Activated T-cell treated with anti-CD3 and anti-CD28 coated beads, Interleukin-2, amount 50 U/mL, for 72 hours (primary cell): ENCODE measurements around the gene PEX11G. TPM values are rescaled to one million over a fixed set of nuclear protein-coding genes. Genes with fewer than 3 reads are reported as not detected.

Experiments used
- ATAC-seq, 2 donors: fragments of 150-1000 bp; cut with Tn5 transposase; replicated peaks in 1 of 2; 2 replicates each; pipeline ENCODE4 v1.10.0; 2021; ENCODE audit warnings: moderate library complexity in 2 of 2, mild to moderate bottlenecking in 1 of 2
- DNase-seq, 2 donors: peaks; one replicate each; pipeline ENCODE4 v3.0.0; 2021 to 2022; ENCODE audit warnings: mixed read lengths in 1 of 2
- H3K27ac Mint-ChIP-seq: one replicate; pipeline ENCODE4 v1.8.0; 2022; ENCODE audit warnings: mild to moderate bottlenecking, moderate library complexity, mixed read lengths
- H3K27me3 Mint-ChIP-seq: one replicate; pipeline ENCODE4 v1.8.0; 2022; ENCODE audit warnings: low read depth, mixed read lengths
- H3K36me3 Mint-ChIP-seq, 2 donors: one replicate each; pipeline ENCODE4 v1.8.0; 2022; ENCODE audit warnings: mixed read lengths in 2 of 2, mild to moderate bottlenecking in 1 of 2; ENCODE audit not compliant: insufficient read depth in 2 of 2
- H3K4me1 Mint-ChIP-seq: one replicate; pipeline ENCODE4 v1.8.0; 2022; ENCODE audit warnings: low read depth, mixed read lengths
- H3K4me3 Mint-ChIP-seq, 2 donors: one replicate each; pipeline ENCODE4 v1.8.0; 2022; ENCODE audit warnings: mild to moderate bottlenecking in 2 of 2, mixed read lengths in 2 of 2, moderate library complexity in 2 of 2
- H3K9me3 Mint-ChIP-seq, 2 donors: one replicate each; pipeline ENCODE4 v1.8.0; 2022; ENCODE audit warnings: mixed read lengths in 2 of 2
- total RNA-seq, 2 donors: library from RNA; stranded (reverse); gene quantifications; one replicate each; pipeline ENCODE4 v1.2.3, GENCODE V29; 2022

PEX11G gene
- total RNA-seq, 2 donors from 2014 or later: 1.1 to 3.4 TPM

GRCh38 chr19:7527516-7528191 lies 38.8 kb upstream of the PEX11G start:
- Mint-ChIP-seq H3K4me3 (no peak overlapping the region), H3K27me3 (no peaks in the 10 kb centered on the region), H3K9me3 (no peaks in the 10 kb centered on the region), H3K36me3 (peaks cover 1 to 2% of the 10 kb centered on the region in 2 donors), H3K27ac (no peak overlapping the region), H3K4me1 (no peaks in the 10 kb centered on the region)
- DNase-seq: no peak
- no peak for ATAC-seq

DNA sequence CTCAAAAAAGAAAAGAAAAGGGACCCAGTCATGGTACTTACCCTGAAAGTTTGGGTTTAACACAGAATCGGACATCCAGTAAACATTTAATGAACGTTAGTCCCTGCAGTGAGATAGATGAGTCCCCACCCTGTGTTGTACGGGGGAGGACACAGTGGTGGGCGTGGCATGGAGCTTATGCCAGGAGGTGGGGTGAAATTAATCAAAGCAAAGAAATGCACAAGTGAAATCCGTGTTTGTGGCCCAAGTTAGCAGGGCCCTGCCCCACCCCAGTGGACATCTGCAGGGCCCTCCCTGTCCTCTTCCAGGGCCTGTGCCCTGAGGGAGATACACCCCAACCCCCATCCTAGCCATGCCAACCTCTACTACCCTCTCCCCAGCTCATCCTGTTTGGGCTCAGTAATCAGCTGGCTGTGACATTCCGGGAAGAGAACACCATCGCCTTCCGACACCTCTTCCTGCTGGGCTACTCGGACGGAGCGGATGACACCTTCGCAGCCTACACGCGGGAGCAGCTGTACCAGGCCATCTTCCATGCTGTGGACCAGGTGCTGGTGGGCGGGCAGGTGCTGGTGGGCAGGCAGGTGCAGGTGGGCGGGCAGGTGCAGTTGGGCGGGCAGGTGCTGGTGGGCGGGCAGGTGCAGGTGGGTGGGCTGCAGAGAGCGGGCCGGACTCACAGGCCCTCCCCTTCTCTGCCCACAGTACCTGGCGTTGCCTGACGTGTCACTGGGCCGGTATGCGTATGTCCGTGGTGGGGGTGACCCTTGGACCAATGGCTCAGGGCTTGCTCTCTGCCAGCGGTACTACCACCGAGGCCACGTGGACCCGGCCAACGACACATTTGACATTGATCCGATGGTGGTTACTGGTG lies 37.5 kb upstream of the PEX11G start:
- DNase-seq (no peak), ATAC-seq (no peak)
- Mint-ChIP-seq H3K4me3 (no peak overlapping the region), H3K4me1 (peaks cover 9% of the 10 kb centered on the region), H3K36me3 (peaks cover 0 to 2% of the 10 kb centered on the region in 2 donors), H3K27me3 (no peaks in the 10 kb centered on the region), H3K27ac (no peak overlapping the region), H3K9me3 (no peaks in the 10 kb centered on the region)

DNA sequence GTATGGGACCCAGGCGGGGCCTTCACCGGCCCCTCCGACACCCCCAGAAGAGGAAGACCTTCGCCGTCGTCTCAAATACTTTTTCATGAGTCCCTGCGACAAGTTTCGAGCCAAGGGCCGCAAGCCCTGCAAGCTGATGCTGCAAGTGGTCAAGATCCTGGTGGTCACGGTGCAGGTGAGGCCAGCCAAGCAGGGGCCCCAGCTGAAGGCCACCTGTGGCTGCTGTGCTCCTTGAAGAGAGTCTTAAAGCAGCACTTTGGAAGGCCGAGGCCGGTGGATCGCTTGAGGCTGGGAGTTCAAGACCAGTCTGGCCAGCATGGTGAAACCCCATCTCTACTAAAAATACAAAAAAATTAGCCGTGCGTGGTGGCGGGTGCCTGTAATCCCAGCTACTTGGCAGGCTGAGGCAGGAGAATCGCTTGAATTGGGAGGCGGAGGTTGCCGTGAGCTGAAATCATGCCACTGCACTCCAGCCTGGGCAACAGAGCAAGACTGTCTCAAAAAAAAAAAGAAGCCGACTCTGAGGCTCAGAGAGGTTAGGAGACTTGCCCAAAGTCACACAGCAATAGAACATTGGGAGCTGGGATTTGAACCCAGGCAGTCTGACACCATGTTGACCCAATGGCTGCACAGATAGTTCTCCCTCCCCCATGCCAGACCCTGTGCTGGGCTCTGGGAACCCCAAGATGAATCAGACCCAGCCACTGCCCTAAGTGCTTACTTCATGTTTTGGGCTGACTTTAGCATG lies 36.3 kb upstream of the PEX11G start:
- Mint-ChIP-seq H3K9me3 (no peaks in the 10 kb centered on the region), H3K36me3 (peaks cover 0 to 2% of the 10 kb centered on the region in 2 donors), H3K4me3 (no peak overlapping the region), H3K27ac (no peak overlapping the region), H3K4me1 (peaks cover 9% of the 10 kb centered on the region), H3K27me3 (no peaks in the 10 kb centered on the region)
- ATAC-seq: no peak
- no peak for DNase-seq

GRCh38 chr19:7524523-7524922 lies 35.7 kb upstream of the PEX11G start:
- peaks cover 9% of the 10 kb centered on the region for H3K4me1 Mint-ChIP-seq
- no peak overlapping the region for H3K27ac Mint-ChIP-seq
- H3K4me3 Mint-ChIP-seq: no peak overlapping the region
- H3K27me3 Mint-ChIP-seq: no peaks in the 10 kb centered on the region
- DNase-seq: no peak
- H3K9me3 Mint-ChIP-seq: no peaks in the 10 kb centered on the region
- ATAC-seq: no peak
- H3K36me3 Mint-ChIP-seq: peaks cover 0 to 2% of the 10 kb centered on the region in 2 donors

- peak overlapping the region; percentile 54 for H3K27ac Mint-ChIP-seq
- no peaks in the 10 kb centered on the region for H3K9me3 Mint-ChIP-seq
- ATAC-seq (no peak), DNase-seq (no peak)
- H3K36me3 Mint-ChIP-seq: no peaks in the 10 kb centered on the region
- peaks cover 9% of the 10 kb centered on the region for H3K4me1 Mint-ChIP-seq
- no peaks in the 10 kb centered on the region for H3K27me3 Mint-ChIP-seq
- peak overlapping the region; percentile 83 to 87 for H3K4me3 Mint-ChIP-seq
Measured at GRCh38 chr19:7522923-7523667, 34.3 kb upstream of the PEX11G start.

GRCh38 chr19:7522072-7522922 lies 33.5 kb upstream of the PEX11G start, which contains the start of gene MCOLN1:
MCOLN1 (plus strand) TSS chr19:7522624; CDS start chr19:7522751, 127 bp downstream.
- Mint-ChIP-seq H3K4me3 (peak within 1 kb of the TSS; percentile 83 to 87), H3K36me3 (no peaks in the 10 kb centered on the region), H3K27me3 (no peaks in the 10 kb centered on the region), H3K27ac (peak within 1 kb of the TSS; percentile 79), H3K9me3 (no peaks in the 10 kb centered on the region), H3K4me1 (peaks cover 14% of the 10 kb centered on the region)
- peak; percentile 92 for ATAC-seq
- peak; percentile 100 for DNase-seq

GRCh38 chr19:7521551-7522071 lies 32.8 kb upstream of the PEX11G start:
- Mint-ChIP-seq H3K27me3 (no peaks in the 10 kb centered on the region), H3K4me3 (peak overlapping the region; percentile 79 to 83), H3K36me3 (no peaks in the 10 kb centered on the region), H3K9me3 (no peaks in the 10 kb centered on the region), H3K4me1 (peaks cover 20% of the 10 kb centered on the region), H3K27ac (no peak overlapping the region)
- ATAC-seq (no peak), DNase-seq (no peak)

DNA sequence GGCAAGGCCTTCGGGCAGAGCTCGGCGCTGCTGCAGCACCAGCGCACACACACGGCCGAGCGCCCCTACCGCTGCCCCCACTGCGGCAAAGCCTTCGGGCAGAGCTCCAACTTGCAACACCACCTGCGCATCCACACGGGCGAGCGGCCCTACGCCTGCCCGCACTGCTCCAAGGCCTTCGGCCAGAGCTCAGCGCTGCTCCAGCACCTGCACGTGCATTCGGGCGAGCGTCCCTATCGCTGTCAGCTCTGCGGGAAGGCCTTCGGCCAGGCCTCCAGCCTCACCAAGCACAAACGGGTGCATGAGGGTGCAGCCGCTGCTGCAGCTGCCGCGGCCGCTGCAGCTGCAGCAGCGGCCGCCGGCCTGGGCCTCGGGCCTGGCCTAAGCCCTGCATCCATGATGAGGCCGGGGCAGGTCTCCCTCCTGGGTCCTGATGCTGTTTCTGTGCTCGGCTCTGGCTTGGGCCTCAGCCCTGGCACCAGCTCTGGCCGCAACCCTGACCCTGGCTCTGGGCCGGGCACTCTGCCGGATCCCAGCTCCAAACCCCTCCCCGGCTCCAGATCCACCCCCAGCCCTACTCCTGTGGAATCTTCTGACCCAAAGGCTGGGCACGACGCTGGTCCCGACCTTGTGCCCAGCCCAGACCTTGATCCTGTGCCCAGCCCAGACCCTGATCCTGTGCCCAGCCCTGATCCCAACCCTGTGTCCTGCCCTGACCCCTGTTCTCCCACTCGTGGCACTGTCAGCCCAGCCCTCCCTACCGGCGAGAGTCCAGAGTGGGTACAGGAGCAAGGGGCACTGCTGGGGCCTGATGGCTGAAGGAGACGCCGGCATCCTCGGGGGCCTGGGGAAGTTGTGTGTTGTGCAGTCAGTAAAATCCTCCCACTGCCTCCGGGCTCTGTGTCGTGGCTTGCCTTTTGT lies 31.6 kb upstream of the PEX11G start:
- ATAC-seq (no peak), DNase-seq (no peak)
- H3K27ac Mint-ChIP-seq: no peak overlapping the region
- H3K4me3 Mint-ChIP-seq: no peak overlapping the region
- peaks cover 5% of the 10 kb centered on the region for H3K27me3 Mint-ChIP-seq
- H3K4me1 Mint-ChIP-seq: peaks cover 26% of the 10 kb centered on the region
- H3K9me3 Mint-ChIP-seq: no peaks in the 10 kb centered on the region
- H3K36me3 Mint-ChIP-seq: peaks cover 3 to 4% of the 10 kb centered on the region in 2 donors

- Mint-ChIP-seq H3K36me3 (peaks cover 4% of the 10 kb centered on the region in 2 donors), H3K27ac (no peak overlapping the region), H3K4me1 (peaks cover 30% of the 10 kb centered on the region), H3K27me3 (peaks cover 13% of the 10 kb centered on the region), H3K9me3 (no peaks in the 10 kb centered on the region), H3K4me3 (no peak overlapping the region)
- DNase-seq (no peak), ATAC-seq (no peak)
Measured at GRCh38 chr19:7519361-7520130, 30.7 kb upstream of the PEX11G start.

DNA sequence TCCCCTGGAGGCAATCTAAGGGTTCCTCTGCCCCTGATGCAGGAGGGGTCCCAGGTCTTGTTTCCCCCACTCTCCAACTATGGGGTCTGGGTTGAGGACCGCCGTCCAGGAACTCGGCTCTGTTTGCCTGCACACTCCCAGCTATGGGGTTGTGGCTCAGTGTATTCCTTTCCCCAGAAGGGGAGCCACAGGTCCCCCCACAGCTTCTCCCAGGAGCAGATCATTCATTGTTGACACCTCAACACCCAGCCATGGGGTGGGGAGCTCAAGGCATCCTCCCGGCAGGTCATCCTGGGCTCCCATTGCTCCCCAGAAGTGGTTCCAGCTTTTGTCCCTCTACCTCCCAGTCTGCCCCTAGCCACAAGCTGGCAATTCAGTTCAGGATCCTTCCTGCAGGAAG lies 28.0 kb upstream of the PEX11G start:
- Mint-ChIP-seq H3K27ac (peak overlapping the region; percentile 21), H3K9me3 (no peaks in the 10 kb centered on the region), H3K27me3 (peaks cover 19% of the 10 kb centered on the region), H3K4me3 (peak overlapping the region; percentile 63 to 76), H3K4me1 (peaks cover 25% of the 10 kb centered on the region), H3K36me3 (peaks cover 4% of the 10 kb centered on the region in 2 donors)
- ATAC-seq (no peak), DNase-seq (no peak)
